ENCODE data around the gene SMIM31.

SMIM31 gene

DNA sequence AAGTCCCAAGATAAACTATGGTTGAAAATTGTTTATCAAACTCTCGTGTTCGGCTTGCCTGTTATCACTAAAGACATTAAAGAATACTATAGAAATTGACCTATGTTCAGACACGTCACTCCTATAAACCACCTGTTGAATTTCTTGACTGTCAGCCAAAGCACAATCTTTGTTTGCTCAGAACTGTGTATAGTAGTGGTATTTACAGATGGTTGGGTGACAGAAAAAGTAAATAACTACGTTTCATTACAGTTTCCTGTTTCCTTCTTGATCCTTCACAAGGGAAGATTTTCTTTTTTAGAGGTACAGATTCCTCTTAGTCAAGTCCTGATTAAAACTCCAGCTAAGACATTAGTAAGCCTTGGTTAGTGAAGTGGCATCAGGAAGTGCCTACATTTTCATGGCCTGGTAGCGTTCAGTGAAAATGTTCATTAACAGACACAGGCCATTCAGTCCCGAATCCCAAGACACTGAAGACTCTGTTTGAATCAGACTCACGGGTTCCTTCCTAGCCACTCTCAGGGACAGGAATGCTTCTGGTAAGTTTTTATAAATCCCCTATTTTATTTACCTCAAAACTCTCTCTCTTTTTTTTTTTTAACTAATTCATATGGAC is at the start of gene SMIM31:
Gene SMIM31, plus strand, starts transcription at position 259 of the 616 bp plus-strand sequence. CDS start 16,313 bp downstream, outside the sequence.
- in situ Hi-C loops (cut with MboI; ENCODE audit: low sequenced_read_pairs), result no loop called here

DNA sequence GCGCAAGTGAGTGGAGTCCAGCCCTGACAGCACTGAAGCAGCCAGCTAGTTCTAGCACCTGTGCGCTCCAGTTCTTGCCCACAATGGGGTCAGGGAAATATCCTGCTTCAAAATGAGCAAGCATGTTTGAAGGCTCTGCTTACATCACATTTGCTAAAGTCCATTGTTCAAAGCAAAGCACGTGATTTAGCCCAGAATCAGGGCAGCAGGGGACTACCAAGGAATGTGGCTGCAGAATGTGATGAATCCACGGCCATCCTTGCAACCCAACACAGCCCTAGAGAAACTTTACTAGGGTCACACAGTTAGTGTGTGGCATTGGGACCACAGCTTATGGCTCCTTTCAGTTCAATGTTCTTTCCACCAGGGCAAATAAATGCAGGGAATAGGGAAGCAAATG is 47.3 kb upstream of the SMIM31 start:
- in situ Hi-C loops (cut with MboI; ENCODE audit: low sequenced_read_pairs), result no loop called here

DNA sequence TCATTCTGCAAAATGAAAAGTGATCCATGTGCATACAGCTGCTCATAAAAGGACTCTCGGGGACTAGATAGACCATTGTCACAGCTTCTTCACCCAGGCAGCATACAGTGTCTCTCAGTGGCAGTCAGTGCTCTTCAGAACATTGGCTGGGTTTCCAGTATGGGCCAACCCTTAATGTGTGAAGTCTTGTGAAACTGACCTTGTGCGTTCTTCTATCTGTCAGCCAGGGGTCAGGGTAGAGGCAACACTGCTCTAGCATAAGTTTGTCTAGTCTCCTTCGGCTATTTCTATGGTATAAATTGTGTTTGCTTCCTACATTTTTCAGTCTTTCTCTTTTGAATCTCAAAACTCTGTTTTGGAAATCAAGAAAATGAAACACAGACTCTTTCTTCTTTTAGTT is 37.0 kb upstream of the SMIM31 start:
- in situ Hi-C loops (cut with MboI; ENCODE audit: low sequenced_read_pairs), result no loop called here

DNA sequence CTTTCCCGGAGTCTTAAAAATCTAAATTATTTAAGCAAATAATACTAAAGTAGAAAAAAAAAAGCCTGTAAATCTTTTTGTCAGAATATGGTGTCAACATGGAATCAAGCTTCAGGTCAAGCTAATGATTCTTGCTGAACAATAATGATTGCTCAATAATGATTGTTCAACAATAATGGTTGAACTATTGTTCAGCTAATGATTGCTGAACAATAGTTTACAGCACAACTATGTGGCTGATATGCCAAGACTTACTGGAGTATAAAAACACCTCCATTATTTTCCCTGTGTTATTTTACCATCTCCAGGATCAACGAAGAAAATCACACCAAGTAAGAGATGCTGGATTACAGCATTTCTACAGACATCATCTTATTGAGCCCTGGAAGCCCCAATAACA is 35.1 kb upstream of the SMIM31 start:
- in situ Hi-C loops (cut with MboI; ENCODE audit: low sequenced_read_pairs), result no loop called here

DNA sequence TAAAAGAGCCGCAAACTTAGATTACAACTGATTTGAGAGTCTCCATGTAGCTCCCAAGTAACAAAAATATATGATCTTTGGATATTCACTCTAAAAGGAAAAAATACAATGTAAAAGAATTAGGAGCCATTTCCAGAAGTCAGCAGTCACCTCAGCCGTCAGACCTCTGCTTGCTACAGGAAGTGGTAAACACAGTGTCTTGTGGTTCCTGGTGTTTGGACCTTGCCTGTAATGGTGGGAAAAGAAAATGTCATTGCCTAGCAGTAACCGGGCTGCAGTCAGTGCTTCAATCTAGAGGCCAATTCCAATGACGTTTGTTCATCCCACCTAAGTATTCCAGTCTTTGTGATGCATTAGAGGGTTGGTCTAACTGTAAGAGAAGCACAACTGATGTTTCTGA is 28.9 kb upstream of the SMIM31 start:
- in situ Hi-C loops (cut with MboI; ENCODE audit: low sequenced_read_pairs), result no loop called here

GRCh38 chr4:164730705-164731393 is 23.1 kb upstream of the SMIM31 start:
- in situ Hi-C loops (cut with MboI; ENCODE audit: low sequenced_read_pairs), result no loop called here

GRCh38 chr4:164731827-164732474 is 22.0 kb upstream of the SMIM31 start:
- in situ Hi-C loops (cut with MboI; ENCODE audit: low sequenced_read_pairs), result no loop called here

DNA sequence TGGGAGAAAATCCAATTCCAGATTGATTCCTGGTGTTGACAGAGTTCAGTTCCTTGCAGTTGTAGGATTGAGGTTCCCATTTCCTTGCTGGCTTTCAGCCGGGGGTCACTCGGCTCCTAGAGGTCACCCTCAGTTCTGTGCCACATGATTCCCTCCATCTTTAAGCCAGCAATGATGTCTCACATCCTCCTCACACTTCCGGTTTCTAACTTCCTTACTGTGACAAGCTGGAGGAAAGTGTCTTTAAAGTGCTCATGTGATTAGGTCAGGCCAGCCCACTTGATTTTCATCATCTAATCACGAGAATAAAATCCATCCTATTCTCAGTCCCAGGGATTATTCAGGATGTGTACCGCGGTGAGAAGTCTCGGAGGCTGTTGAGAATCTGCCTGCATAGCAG is 19.4 kb upstream of the SMIM31 start:
- in situ Hi-C loops (cut with MboI; ENCODE audit: low sequenced_read_pairs), result no loop called here

- in situ Hi-C loops (cut with MboI; ENCODE audit: low sequenced_read_pairs), result no loop called here
Observed at GRCh38 chr4:164748375-164748774, 5.6 kb upstream of the SMIM31 start.

DNA sequence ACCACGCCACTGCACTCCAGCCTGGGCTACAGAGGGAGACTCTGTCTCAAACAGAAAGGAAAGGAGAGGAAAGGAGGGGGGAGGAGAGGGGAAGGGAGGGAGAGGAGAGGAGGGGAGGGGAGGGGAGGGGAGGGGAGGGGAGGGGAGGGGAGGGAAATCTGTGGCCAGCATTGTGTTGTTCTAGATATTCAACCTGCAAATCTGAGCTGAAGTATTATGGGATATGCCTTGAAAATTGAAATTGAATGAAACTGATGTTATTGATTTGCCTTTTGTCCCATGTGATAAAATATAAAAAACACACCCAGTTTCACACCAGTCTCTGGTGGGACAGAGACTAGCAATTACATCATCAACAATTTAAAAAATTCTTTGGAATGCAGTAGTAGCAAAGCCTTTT is 1.5 kb downstream of the SMIM31 start:
- in situ Hi-C loops (cut with MboI; ENCODE audit: low sequenced_read_pairs), result no loop called here

DNA sequence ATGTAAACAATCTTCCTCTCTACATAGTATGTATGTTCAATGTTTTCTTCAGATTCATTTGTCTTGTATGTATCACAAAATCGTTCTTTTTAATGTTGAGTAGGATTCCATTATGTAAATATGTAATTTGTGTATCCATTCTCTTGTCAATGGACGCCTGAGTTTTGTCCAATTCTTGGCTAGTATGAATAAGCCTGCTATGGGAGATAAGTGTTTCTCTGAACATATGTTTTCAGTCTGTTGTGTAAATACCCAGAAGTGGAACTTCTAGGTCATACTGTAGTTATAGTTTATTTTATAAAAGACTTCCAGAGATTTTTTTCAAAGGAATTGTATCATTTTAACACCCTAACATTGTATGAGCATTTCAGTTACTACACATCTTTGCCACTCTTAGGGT is 2.8 kb downstream of the SMIM31 start:
- in situ Hi-C loops (cut with MboI; ENCODE audit: low sequenced_read_pairs), result no loop called here

GRCh38 chr4:164761241-164761640 is 7.3 kb downstream of the SMIM31 start:
- in situ Hi-C loops (cut with MboI; ENCODE audit: low sequenced_read_pairs), result no loop called here

DNA sequence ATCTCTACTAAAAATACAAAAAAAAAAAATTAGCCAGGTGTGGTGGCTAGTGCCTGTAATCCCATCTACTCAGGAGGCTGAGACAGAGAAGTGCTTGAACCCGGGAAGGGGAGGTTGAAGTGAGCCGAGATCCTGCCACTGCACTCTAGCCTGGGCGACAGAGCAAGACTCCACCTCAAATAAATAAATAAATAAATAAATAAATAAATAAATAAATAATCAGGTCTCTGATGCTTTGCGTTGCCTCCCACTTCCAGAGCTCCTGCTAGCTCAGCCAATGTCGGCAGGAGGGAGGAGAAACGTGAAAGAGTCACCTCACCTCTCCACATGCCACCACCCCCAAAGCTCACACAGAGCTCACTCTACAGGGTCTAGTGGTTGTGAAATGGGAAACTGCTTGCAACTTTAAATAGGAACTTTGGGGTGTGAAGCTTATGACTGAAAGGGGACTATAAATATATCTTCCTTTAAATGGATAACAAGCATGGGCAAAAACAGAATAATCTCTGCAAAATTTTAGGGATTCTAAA is 7.9 kb downstream of the SMIM31 start:
- in situ Hi-C loops (cut with MboI; ENCODE audit: low sequenced_read_pairs), result no loop called here

DNA sequence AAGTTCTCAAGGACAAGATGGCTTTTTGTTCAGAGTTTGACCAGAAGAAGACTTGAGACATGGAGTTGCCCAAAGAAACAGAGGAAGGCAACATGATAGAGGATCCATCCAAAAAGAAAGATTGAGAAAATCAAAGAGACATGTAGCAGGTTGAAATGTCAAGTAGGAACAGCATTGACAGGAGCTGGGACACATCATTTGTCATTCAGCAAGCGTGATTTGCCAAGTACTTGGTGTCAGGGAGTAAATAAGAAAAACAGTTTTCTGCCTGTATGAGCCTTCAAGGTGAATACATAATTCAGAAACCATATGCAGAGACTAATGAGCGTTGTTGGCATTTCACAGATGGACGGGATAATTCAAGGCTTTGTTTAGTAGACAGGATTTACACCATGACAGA is 11.2 kb downstream of the SMIM31 start:
- in situ Hi-C loops (cut with MboI; ENCODE audit: low sequenced_read_pairs), result no loop called here

DNA sequence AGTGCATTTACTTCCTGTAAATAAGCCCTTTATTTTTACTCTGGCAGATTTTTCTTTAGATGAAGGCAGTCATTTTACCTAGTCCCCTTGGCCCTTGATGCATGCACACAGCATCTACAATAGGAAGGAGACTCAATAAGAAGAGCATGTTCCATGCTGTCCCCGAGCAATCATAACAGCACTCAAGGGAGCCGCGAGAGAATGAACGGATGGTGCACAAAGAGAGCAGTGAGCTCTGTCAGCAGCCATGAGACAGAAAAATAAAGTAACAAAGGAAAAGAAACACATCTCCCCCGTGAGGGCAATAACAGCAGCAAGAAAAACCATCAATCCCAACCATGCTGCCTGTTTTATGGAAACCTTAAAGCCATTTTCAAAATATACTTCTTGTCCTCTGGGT is 11.9 kb downstream of the SMIM31 start:
- in situ Hi-C loops (cut with MboI; ENCODE audit: low sequenced_read_pairs), result no loop called here

- in situ Hi-C loops (cut with MboI; ENCODE audit: low sequenced_read_pairs), result no loop called here
Observed at GRCh38 chr4:164768516-164768915, 14.6 kb downstream of the SMIM31 start.

GRCh38 chr4:164770010-164770724 is 16.2 kb downstream of the SMIM31 start:
- in situ Hi-C loops (cut with MboI; ENCODE audit: low sequenced_read_pairs), result no loop called here

- in situ Hi-C loops (cut with MboI; ENCODE audit: low sequenced_read_pairs), result no loop called here
Observed at GRCh38 chr4:164771088-164771487, 17.2 kb downstream of the SMIM31 start.

GRCh38 chr4:164772076-164772475 is 18.1 kb downstream of the SMIM31 start:
- in situ Hi-C loops (cut with MboI; ENCODE audit: low sequenced_read_pairs), result no loop called here

DNA sequence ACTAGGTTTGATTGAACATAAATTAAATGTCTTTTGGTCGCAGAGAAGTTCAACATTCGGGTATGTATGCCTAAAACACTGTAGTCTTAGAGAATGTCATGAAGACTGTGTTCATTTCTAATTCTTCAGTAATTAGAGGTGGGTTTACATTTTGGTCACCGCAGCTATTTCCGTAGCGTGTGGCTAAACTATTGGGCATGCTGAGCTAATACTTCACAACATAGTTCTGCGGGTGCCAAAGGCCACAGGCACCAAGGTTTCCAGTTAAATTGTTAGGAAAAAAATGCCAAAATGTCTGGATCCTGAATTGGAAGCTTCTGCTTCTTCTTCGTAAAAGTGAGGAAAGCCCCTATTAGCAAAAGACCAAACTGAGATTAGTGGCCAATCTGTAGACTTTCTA is 25.1 kb downstream of the SMIM31 start:
- in situ Hi-C loops (cut with MboI; ENCODE audit: low sequenced_read_pairs), result no loop called here

- in situ Hi-C loops (cut with MboI; ENCODE audit: low sequenced_read_pairs), result no loop called here
Observed at GRCh38 chr4:164779811-164780216, 25.9 kb downstream of the SMIM31 start.

Data from HL-60/S4 (cell line).